ENCODE data around the gene SH3BGR. TPM values are rescaled to one million over a fixed set of nuclear protein-coding genes. Genes with fewer than 3 reads are reported as not detected.

The SH3BGR gene
- total RNA-seq, 1 donor from 2014 or later = 2.2 TPM

DNA sequence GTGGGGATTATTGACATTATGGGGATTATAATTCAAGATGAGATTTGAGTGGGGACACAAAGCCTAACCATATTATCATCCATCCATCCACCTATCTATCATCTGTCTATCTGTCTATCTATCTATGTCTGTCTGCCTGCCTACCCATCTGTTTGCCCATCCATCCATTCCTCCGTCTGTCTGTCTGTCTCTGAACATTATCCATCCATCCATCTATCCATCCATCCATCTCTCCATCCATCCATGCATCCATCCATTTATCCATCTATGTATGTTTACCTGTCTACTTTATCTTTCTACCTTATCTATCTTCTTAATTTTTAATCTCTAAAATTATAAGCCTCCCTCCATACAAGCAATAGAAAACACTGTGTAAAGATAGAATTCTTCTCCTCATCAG, 47.4 kb downstream of the SH3BGR start:
- DNase-seq (ENCODE audit: low spot score, unreplicated experiment) = no peak
- H3K27ac Mint-ChIP-seq = no peak overlapping the region
- no peak overlapping the region for H3K4me3 Mint-ChIP-seq (ENCODE audit: low read depth)

GRCh38 chr21:39502631-39503030, 50.9 kb downstream of the SH3BGR start:
- no peak for DNase-seq (ENCODE audit: low spot score, unreplicated experiment)
- Mint-ChIP-seq H3K27me3 (no peaks in the 10 kb centered on the region), H3K4me3 (ENCODE audit: low read depth) (no peak overlapping the region), H3K4me1 (ENCODE audit: low read depth) (peaks cover 3% of the 10 kb centered on the region), H3K27ac (no peak overlapping the region), H3K9me3 (ENCODE audit: low read depth) (no peaks in the 10 kb centered on the region), H3K36me3 (ENCODE audit: insufficient read depth) (no peaks in the 10 kb centered on the region)
- TF ChIP-seq, protein P1, sequence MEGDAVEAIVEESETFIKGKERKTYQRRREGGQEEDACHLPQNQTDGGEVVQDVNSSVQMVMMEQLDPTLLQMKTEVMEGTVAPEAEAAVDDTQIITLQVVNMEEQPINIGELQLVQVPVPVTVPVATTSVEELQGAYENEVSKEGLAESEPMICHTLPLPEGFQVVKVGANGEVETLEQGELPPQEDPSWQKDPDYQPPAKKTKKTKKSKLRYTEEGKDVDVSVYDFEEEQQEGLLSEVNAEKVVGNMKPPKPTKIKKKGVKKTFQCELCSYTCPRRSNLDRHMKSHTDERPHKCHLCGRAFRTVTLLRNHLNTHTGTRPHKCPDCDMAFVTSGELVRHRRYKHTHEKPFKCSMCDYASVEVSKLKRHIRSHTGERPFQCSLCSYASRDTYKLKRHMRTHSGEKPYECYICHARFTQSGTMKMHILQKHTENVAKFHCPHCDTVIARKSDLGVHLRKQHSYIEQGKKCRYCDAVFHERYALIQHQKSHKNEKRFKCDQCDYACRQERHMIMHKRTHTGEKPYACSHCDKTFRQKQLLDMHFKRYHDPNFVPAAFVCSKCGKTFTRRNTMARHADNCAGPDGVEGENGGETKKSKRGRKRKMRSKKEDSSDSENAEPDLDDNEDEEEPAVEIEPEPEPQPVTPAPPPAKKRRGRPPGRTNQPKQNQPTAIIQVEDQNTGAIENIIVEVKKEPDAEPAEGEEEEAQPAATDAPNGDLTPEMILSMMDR (IDR thresholded peaks at IDR 0.05; ENCODE audit: unreplicated experiment) = no peak

More for the DNA sequence above, 47.4 kb downstream of the SH3BGR start:
- Mint-ChIP-seq H3K36me3 (ENCODE audit: insufficient read depth) (no peaks in the 10 kb centered on the region), H3K4me1 (ENCODE audit: low read depth) (peaks cover 3% of the 10 kb centered on the region), H3K9me3 (ENCODE audit: low read depth) (peaks cover 4% of the 10 kb centered on the region), H3K27me3 (no peaks in the 10 kb centered on the region)
- TF ChIP-seq, protein P1 (IDR thresholded peaks at IDR 0.05; ENCODE audit: unreplicated experiment) = no peak

DNA sequence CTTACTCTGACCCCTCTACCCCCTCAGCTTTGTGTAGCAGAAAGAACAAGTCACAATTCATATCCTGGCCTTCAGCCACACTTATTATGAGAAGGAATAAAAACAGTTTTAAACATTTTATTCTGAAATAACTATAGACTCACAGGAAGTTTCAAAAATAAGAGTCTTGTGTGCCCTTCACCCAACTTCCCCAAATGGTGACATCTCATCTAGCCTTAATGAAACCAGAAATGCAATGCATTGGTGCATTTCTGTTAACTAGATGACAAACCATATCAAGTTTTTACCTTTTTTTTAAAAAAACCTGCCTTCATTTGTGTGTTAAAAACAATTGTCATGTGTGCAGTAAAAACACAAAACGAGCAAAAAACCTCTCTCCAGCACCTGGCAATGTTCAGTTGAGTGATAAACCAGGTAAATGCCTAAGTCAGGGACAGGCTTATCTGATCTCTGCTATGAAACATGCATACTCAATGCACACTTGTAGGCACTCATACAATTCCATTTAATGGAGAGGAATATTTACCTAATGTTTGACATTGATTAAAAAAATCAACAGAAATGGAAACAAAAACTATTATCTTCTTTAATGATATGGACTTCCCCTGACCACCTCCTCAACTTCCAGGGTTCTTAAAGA, 51.5 kb downstream of the SH3BGR start:
- H3K4me3 Mint-ChIP-seq (ENCODE audit: low read depth) = no peak overlapping the region

DNA sequence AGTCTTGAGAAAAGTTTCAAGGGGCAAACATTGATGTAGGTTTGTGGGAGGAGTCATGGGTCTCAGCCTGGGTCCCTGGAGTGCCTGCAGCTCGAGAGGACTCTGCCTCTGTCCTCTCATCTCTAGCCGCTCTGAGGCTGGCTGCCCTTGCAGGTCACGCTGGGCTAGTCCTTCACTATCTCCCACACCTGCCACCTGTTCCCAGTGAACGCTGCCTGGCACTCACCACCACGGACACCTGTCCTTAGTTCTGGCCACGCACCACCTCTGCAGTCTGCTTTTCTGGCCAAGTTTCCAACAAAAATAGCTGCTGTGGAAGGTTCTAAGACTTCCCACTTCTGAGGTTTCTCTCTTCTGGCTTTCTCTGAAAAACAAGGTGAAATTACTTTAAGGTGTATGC, 52.5 kb downstream of the SH3BGR start:
- no peaks in the 10 kb centered on the region for H3K27me3 Mint-ChIP-seq
- no peak overlapping the region for H3K4me3 Mint-ChIP-seq (ENCODE audit: low read depth)
- DNase-seq (ENCODE audit: low spot score, unreplicated experiment) = no peak
- TF ChIP-seq, protein P1 (IDR thresholded peaks at IDR 0.05; ENCODE audit: unreplicated experiment) = no peak
- H3K9me3 Mint-ChIP-seq (ENCODE audit: low read depth) = no peaks in the 10 kb centered on the region
- H3K4me1 Mint-ChIP-seq (ENCODE audit: low read depth) = peaks cover 3% of the 10 kb centered on the region
- H3K36me3 Mint-ChIP-seq (ENCODE audit: insufficient read depth) = no peaks in the 10 kb centered on the region
- no peak overlapping the region for H3K27ac Mint-ChIP-seq

More for the DNA sequence above, 51.5 kb downstream of the SH3BGR start:
- Mint-ChIP-seq H3K9me3 (ENCODE audit: low read depth) (no peaks in the 10 kb centered on the region), H3K27me3 (no peaks in the 10 kb centered on the region), H3K27ac (no peak overlapping the region), H3K36me3 (ENCODE audit: insufficient read depth) (no peaks in the 10 kb centered on the region), H3K4me1 (ENCODE audit: low read depth) (peaks cover 3% of the 10 kb centered on the region)
- DNase-seq (ENCODE audit: low spot score, unreplicated experiment) = no peak
- TF ChIP-seq, protein P1 (IDR thresholded peaks at IDR 0.05; ENCODE audit: unreplicated experiment) = no peak

GRCh38 chr21:39510240-39510639, 58.5 kb downstream of the SH3BGR start:
- Mint-ChIP-seq H3K36me3 (ENCODE audit: insufficient read depth) (no peaks in the 10 kb centered on the region), H3K9me3 (ENCODE audit: low read depth) (no peaks in the 10 kb centered on the region), H3K27ac (no peak overlapping the region), H3K4me1 (ENCODE audit: low read depth) (no peaks in the 10 kb centered on the region), H3K4me3 (ENCODE audit: low read depth) (no peak overlapping the region), H3K27me3 (peaks cover 3% of the 10 kb centered on the region)
- DNase-seq (ENCODE audit: low spot score, unreplicated experiment) = no peak
- TF ChIP-seq, protein P1 (IDR thresholded peaks at IDR 0.05; ENCODE audit: unreplicated experiment) = no peak

All from progenitor cell of endocrine pancreas (in vitro differentiated cells).